Activated B cell treated with CpG ODN at 0.5 μM for 24 hours (primary cell): ENCODE results near the gene PCDH9. TPM values are rescaled to one million over a fixed set of nuclear protein-coding genes. Genes with fewer than 3 reads are reported as not detected.

Experiments
- ATAC-seq: fragments of 200-7000 bp; cut with Tn5 transposase; one replicate; pipeline ENCODE4 v1.10.0; 2021; ENCODE audit warnings: low read depth, mild to moderate bottlenecking, moderate library complexity
- CTCF ChIA-PET: fragments of 350-600 bp; sonication (Branson Sonifier 250); formaldehyde crosslinking; loops from one replicate; lab custom pipeline; 2021; ENCODE audit warnings: antibody characterized with exemption; lab: Charles Lee
- POLR2A ChIA-PET: fragments of 350-600 bp; sonication (Branson Sonifier 250); formaldehyde crosslinking; loops from one replicate; lab custom pipeline; 2021; ENCODE audit warnings: antibody characterized with exemption; lab: Charles Lee
- DNase-seq: peaks from one replicate; pipeline ENCODE4 v3.0.0; 2022
- H3K27ac Mint-ChIP-seq: one replicate; pipeline ENCODE4 v1.8.0; 2020; ENCODE audit warnings: mixed read lengths
- H3K27me3 Mint-ChIP-seq: one replicate; pipeline ENCODE4 v1.8.0; 2021; ENCODE audit warnings: mixed read lengths
- H3K36me3 Mint-ChIP-seq: one replicate; pipeline ENCODE4 v1.8.0; 2021; ENCODE audit warnings: low read depth, mixed read lengths
- H3K4me1 Mint-ChIP-seq: one replicate; pipeline ENCODE4 v1.8.0; 2021; ENCODE audit warnings: mixed read lengths
- H3K4me3 Mint-ChIP-seq: one replicate; pipeline ENCODE4 v1.8.0; 2020; ENCODE audit warnings: mild to moderate bottlenecking, mixed read lengths
- H3K9me3 Mint-ChIP-seq: one replicate; pipeline ENCODE4 v1.8.0; 2020; ENCODE audit warnings: mixed read lengths
- intact Hi-C: fragments of 100-400 bp; cut with micrococcal nuclease; formaldehyde crosslinking; loops from one replicate; pipeline ENCODE4 v1.15.1; 2024
- total RNA-seq: library from RNA; stranded (reverse); gene quantifications from 2 replicates; pipeline ENCODE4 v1.2.3, GENCODE V29; 2022
- TF ChIP-seq, protein P1 (sequence below): fragments of 200-600 bp; IDR thresholded peaks from one replicate; pipeline ENCODE4 v1.8.0; 2022; ENCODE audit warnings: antibody characterized with exemption, mild to moderate bottlenecking

PCDH9 gene
- total RNA-seq, 1 donor from 2014 or later: 6.4 TPM

- no peak for DNase-seq
- Mint-ChIP-seq H3K9me3 (peaks cover 3% of the 10 kb centered on the region), H3K36me3 (no peaks in the 10 kb centered on the region), H3K4me3 (no peak overlapping the region), H3K27me3 (no peaks in the 10 kb centered on the region), H3K27ac (no peak overlapping the region), H3K4me1 (no peaks in the 10 kb centered on the region)
- TF ChIP-seq, protein P1, sequence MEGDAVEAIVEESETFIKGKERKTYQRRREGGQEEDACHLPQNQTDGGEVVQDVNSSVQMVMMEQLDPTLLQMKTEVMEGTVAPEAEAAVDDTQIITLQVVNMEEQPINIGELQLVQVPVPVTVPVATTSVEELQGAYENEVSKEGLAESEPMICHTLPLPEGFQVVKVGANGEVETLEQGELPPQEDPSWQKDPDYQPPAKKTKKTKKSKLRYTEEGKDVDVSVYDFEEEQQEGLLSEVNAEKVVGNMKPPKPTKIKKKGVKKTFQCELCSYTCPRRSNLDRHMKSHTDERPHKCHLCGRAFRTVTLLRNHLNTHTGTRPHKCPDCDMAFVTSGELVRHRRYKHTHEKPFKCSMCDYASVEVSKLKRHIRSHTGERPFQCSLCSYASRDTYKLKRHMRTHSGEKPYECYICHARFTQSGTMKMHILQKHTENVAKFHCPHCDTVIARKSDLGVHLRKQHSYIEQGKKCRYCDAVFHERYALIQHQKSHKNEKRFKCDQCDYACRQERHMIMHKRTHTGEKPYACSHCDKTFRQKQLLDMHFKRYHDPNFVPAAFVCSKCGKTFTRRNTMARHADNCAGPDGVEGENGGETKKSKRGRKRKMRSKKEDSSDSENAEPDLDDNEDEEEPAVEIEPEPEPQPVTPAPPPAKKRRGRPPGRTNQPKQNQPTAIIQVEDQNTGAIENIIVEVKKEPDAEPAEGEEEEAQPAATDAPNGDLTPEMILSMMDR: no peak
- no peak for ATAC-seq
- intact Hi-C loops: no loop called here
- ChIA-PET CTCF (no interaction called here), POLR2A (no interaction called here)
Measured at GRCh38 chr13:66483712-66484111, 746.4 kb downstream of the PCDH9 start.

- Mint-ChIP-seq H3K9me3 (peaks cover 3% of the 10 kb centered on the region), H3K4me1 (no peaks in the 10 kb centered on the region), H3K36me3 (no peaks in the 10 kb centered on the region), H3K27ac (no peak overlapping the region), H3K4me3 (no peak overlapping the region), H3K27me3 (no peaks in the 10 kb centered on the region)
- intact Hi-C loops: no loop called here
- ChIA-PET POLR2A (interaction anchor here (0.6 kb wide), 1 partner anchor 690 kb away, joined by 4 read pairs; no protein-coding TSS in a partner anchor), CTCF (no interaction called here)
- TF ChIP-seq, protein P1: no peak
- ATAC-seq: no peak
- DNase-seq: no peak
Measured at GRCh38 chr13:66482836-66483235, 747.3 kb downstream of the PCDH9 start.

GRCh38 chr13:66477816-66478215, 752.3 kb downstream of the PCDH9 start:
- H3K27me3 Mint-ChIP-seq: no peaks in the 10 kb centered on the region
- ATAC-seq: no peak
- H3K9me3 Mint-ChIP-seq: peaks cover 3% of the 10 kb centered on the region
- H3K36me3 Mint-ChIP-seq: no peaks in the 10 kb centered on the region
- ChIA-PET POLR2A (no interaction called here), CTCF (no interaction called here)
- no peak overlapping the region for H3K4me3 Mint-ChIP-seq
- no peaks in the 10 kb centered on the region for H3K4me1 Mint-ChIP-seq
- H3K27ac Mint-ChIP-seq: no peak overlapping the region
- TF ChIP-seq, protein P1: no peak
- no peak for DNase-seq
- intact Hi-C loops: no loop called here

DNA sequence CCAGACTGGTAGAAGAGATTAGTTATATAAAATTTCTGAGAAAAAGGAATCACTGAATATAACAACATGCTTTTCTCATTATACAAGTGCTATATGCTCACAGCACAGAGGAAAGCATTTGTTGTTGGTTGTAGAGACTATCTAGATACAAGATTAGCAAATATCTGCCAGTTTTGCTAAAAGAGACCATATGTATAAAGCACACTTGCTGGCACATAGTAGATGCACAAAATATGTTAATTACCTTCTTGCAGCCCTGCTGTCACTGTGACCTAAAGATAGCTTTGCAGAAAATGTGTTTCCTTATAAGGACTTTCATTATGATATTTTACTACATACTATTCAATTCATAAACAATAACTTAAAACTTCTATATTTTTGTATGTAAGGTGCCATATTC, 755.1 kb downstream of the PCDH9 start:
- no peaks in the 10 kb centered on the region for H3K36me3 Mint-ChIP-seq
- no peaks in the 10 kb centered on the region for H3K4me1 Mint-ChIP-seq
- POLR2A ChIA-PET: no interaction called here

DNA sequence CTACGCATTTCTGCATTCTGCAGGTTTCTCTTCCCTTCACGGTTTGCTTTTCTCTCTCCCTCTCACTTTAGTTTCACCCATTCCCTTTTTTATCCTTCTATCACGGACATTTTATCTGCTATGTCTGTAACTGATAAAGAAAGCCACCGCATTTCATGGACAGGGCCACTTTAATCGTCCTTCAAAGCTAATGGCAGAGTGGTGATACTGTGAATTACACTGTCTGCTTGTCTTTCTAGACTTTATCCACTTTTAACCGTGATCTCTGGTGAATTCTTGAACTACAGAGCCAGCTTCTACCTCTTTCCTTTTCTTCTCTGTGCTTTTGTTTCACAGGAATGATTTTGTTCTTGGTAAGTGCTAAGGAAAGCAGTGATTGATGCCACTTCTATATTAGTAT, 760.4 kb downstream of the PCDH9 start:
- intact Hi-C loops: no loop called here

More for the DNA sequence above, 755.1 kb downstream of the PCDH9 start:
- no peak for ATAC-seq
- H3K4me3 Mint-ChIP-seq: no peak overlapping the region
- no peaks in the 10 kb centered on the region for H3K27me3 Mint-ChIP-seq
- TF ChIP-seq, protein P1: no peak
- H3K9me3 Mint-ChIP-seq: peaks cover 3% of the 10 kb centered on the region
- intact Hi-C loops: no loop called here
- CTCF ChIA-PET: no interaction called here
- DNase-seq: no peak
- H3K27ac Mint-ChIP-seq: no peak overlapping the region

More for the DNA sequence above, 760.4 kb downstream of the PCDH9 start:
- ATAC-seq (no peak), DNase-seq (no peak)
- H3K4me1 Mint-ChIP-seq: peaks cover 10% of the 10 kb centered on the region
- H3K4me3 Mint-ChIP-seq: no peak overlapping the region
- ChIA-PET POLR2A (no interaction called here), CTCF (no interaction called here)
- TF ChIP-seq, protein P1: no peak
- no peaks in the 10 kb centered on the region for H3K36me3 Mint-ChIP-seq
- H3K27ac Mint-ChIP-seq: no peak overlapping the region
- H3K9me3 Mint-ChIP-seq: peaks cover 5% of the 10 kb centered on the region
- no peaks in the 10 kb centered on the region for H3K27me3 Mint-ChIP-seq
